Activated naive CD4-positive, alpha-beta T cell treated with anti-CD3 and anti-CD28 coated beads, Interleukin-2, amount 50 U/mL, for 24 hours (primary cell): ENCODE results near the gene TADA3.

Source experiments
- H3K27ac Mint-ChIP-seq: one replicate; pipeline ENCODE4 v1.8.0; 2021; ENCODE audit warnings: mild to moderate bottlenecking, mixed read lengths
- H3K27me3 Mint-ChIP-seq: one replicate; pipeline ENCODE4 v1.8.0; 2021; ENCODE audit warnings: mixed read lengths
- H3K36me3 Mint-ChIP-seq: one replicate; pipeline ENCODE4 v1.8.0; 2021; ENCODE audit warnings: mixed read lengths
- H3K4me1 Mint-ChIP-seq: one replicate; pipeline ENCODE4 v1.8.0; 2021; ENCODE audit warnings: mixed read lengths
- H3K4me3 Mint-ChIP-seq: one replicate; pipeline ENCODE4 v1.8.0; 2021; ENCODE audit warnings: mild to moderate bottlenecking, mixed read lengths
- H3K9me3 Mint-ChIP-seq: one replicate; pipeline ENCODE4 v1.8.0; 2021; ENCODE audit warnings: mixed read lengths

The TADA3 gene, protein sequence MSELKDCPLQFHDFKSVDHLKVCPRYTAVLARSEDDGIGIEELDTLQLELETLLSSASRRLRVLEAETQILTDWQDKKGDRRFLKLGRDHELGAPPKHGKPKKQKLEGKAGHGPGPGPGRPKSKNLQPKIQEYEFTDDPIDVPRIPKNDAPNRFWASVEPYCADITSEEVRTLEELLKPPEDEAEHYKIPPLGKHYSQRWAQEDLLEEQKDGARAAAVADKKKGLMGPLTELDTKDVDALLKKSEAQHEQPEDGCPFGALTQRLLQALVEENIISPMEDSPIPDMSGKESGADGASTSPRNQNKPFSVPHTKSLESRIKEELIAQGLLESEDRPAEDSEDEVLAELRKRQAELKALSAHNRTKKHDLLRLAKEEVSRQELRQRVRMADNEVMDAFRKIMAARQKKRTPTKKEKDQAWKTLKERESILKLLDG

DNA sequence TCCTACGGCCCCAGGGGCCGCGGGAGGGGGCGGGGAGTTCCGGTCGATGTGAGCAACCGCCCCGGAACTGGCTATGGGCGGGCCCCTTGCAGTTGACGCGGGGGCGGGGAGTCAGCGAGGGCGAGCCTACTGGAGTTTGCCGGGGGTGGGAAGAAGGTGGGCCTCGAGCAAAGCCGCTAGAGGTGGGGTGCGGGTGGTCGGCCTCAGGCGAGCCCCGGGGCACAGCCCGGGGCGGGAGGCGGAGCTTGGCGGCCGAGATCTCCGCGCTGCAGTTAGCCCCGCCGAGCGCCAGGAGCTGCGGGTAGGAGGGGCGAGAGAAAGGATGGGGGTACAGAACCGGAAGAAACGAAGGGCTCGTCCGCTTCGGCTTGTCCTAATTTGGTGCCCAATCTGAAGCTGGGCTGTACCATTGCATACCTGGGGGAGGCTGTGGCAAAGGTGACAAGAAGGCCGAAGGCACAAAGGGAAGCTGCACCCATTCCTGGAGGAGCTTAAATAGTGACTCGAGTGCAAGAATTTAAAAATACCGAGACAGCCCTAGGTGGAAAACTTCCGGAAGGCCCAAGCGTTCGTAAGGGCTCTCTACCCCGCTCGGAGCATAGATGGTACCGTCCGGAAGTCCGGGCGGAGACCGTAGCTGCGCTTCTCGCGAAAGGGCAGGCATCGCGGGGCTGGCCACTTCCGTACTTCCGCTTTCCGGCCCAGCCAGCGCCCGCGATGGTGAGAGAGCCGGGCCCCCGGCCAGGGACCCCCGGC, at the start of gene TADA3, which contains the start of gene ARPC4:
TSS of gene TADA3 (minus strand) at position 69 of the 756 bp plus-strand sequence. CDS start 1,007 bp downstream, outside the sequence.
TSS of gene ARPC4 (plus strand) at position 678 of the 756 bp plus-strand sequence. CDS start at position 718, 40 bp downstream.
- no peaks in the 10 kb centered on the region for H3K27me3 Mint-ChIP-seq
- peaks cover 67% of the 10 kb centered on the region for H3K4me1 Mint-ChIP-seq
- no peaks in the 10 kb centered on the region for H3K9me3 Mint-ChIP-seq
- H3K36me3 Mint-ChIP-seq: peaks cover 26% of the 10 kb centered on the region
- peak within 1 kb of the TSS; percentile 95 for H3K4me3 Mint-ChIP-seq
- peak within 1 kb of the TSS; percentile 99 for H3K27ac Mint-ChIP-seq

DNA sequence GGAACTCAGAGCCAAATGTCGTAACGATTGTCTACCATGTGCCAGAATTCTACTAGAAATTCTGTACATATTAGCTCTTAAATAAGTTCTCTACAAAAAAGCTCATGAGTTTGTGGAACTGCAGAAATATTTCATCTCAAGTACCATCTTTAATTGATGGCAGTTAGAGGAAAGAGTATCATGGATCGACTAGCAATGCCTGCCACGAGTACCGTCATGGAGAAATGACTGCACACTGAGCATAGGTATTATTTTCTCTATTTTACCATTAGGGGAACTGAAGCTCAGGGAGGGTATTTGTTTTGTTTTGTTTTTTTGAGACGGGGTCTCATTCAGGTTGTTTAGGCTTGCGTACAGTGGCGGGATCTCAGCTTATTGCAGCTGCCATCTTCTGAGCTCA, 48.7 kb upstream of the TADA3 start:
- peak overlapping the region; percentile 59 for H3K27ac Mint-ChIP-seq
- peaks cover 7% of the 10 kb centered on the region for H3K36me3 Mint-ChIP-seq
- H3K27me3 Mint-ChIP-seq: no peaks in the 10 kb centered on the region
- H3K9me3 Mint-ChIP-seq: no peaks in the 10 kb centered on the region
- no peak overlapping the region for H3K4me3 Mint-ChIP-seq
- peaks cover 27% of the 10 kb centered on the region for H3K4me1 Mint-ChIP-seq

DNA sequence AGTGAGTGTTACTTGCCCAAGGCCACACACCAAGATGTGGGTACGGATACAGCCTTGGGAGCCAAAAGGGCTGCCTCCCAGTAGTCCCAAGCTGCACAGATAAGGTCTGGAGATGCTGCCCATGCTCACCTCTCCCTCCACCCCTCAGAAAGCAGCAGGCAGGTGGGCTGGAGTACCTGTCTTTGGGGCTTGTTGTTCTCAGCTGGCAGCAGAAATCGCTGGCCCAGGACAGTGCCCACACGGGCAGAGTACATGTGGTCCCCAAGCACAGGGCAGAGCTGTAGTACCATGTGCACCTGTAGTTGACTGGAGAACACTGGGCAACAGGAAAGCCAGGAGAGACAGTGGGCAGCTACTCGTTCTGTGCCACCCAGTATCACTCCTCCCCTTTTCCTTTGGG, 46.6 kb upstream of the TADA3 start:
- Mint-ChIP-seq H3K9me3 (no peaks in the 10 kb centered on the region), H3K27me3 (no peaks in the 10 kb centered on the region), H3K4me1 (peaks cover 18% of the 10 kb centered on the region), H3K27ac (no peak overlapping the region), H3K36me3 (peaks cover 7% of the 10 kb centered on the region), H3K4me3 (no peak overlapping the region)

DNA sequence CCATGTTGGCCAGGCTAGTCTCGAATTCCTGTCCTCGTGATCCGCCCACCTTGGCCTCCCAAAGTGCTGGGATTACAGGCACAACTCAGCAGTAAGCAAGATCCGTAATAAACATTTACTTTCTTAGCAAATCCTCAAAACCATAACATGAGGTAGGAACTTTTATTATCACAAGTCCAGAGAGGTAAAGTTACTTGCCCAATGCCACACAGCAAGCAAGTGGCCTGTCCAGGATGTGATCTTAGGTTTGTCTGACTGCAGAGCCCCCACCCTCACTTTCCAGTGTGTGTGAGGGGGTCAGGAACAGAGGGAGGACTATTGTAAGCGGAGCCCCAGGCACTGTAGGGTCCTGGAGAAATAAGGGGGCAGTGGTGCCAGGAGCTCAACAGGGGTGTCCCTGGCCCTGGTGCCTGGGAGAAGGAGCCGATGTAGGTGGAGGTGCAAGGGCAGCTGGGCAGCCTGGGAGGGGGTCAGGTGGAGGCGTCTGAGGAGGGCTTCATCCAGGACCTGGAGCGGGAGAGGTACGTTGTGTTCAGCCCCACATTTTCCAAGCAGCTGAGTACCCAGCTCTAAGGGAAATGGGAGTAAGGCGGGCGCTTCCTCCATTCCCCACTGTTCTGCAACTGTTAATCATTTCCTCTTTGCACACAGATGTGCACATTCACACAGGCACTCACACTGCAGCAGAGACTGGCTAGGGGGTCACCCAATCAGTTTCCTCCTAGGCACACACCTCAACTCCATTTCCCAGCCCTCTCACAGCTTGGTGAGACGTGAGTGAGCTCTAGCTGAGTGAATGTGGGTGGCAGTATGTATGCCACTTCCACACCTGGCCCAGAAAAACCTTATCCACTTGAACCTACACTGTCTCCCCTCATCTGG, 45.7 kb upstream of the TADA3 start:
- no peaks in the 10 kb centered on the region for H3K27me3 Mint-ChIP-seq
- no peak overlapping the region for H3K27ac Mint-ChIP-seq
- no peaks in the 10 kb centered on the region for H3K9me3 Mint-ChIP-seq
- H3K36me3 Mint-ChIP-seq: peaks cover 7% of the 10 kb centered on the region
- no peak overlapping the region for H3K4me3 Mint-ChIP-seq
- peaks cover 13% of the 10 kb centered on the region for H3K4me1 Mint-ChIP-seq

DNA sequence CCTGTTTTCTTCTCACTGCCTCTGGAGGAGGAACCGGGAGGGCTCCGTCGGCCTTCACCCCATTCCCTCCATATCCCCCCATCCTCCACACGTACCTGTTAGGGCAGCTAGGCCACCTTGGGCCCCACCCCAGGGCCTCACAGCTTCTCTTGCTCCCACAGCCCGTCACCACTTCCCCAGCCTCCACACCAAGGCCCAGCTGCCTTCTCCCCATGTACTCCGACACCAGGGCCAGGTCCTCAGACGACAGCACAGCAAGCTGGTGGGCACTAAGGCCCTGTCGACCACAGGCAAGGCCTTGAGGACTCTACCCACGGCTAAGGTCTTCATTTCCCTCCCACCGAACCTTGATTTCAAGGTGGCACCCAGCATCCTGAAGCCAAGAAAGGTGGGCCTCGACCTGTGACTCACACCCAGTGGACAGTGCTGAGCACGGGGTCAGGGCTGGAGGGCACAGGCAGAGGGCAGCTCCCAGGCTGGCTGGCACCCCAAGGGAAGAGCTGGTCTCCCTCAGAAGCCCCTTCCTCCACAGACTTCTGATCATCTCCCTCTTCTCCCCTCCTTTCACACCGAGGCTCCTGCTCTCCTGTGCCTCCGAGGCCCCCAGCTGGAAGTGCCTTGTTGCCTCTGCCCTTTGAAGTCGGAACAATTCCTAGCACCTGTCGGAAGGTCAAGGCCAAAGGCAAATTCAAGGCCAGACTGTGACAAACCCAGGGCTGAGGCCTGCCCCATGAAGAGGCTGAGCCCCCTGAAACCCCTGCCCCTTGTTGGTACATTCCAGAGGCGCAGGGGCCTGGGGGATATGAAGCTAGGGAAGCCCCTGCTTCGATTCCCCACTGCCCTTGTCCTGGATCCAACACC, 42.5 kb upstream of the TADA3 start:
- H3K27ac Mint-ChIP-seq: no peak overlapping the region

DNA sequence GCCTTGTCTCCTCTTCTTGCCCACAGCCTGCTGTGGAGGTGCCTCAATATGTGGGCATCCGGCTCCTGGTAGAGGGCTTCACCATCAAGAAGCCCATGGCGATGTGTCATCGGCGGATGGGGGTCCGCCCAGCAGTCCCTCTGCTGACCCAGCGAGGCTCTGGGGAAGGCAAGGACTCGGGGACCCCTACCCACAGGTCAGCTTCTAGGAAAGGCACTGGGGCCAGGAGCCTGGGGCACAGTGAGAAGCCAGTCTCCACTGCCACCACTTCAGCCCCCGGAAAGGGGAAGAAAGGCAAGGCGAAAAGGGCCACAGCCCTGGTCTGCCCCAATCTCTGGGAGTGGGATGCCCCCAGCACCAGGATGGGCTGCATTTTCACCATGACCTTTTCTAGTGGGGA, 40.8 kb upstream of the TADA3 start:
- H3K4me3 Mint-ChIP-seq: no peak overlapping the region

More for the DNA sequence above, 42.5 kb upstream of the TADA3 start:
- Mint-ChIP-seq H3K4me1 (peaks cover 8% of the 10 kb centered on the region), H3K4me3 (no peak overlapping the region), H3K36me3 (peaks cover 4% of the 10 kb centered on the region), H3K27me3 (no peaks in the 10 kb centered on the region), H3K9me3 (no peaks in the 10 kb centered on the region)

DNA sequence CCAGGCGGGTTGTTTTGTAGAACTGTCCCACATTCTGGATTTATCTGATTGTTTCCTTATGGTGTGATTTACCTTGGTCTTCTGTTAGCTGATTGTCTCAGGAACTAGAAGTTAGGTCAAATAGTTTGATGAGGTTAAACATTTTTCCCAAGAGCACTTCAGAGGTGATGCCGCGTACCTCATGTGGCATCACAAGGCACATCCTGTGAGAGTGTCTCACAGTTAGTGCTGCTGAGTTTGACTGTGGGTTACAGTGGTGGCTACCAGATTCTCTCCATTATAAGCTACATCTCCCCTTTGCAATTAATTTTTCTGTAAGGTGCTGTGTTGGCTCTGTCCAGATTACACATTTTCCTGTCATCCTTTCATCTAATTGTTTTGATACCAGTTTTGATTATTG, 39.0 kb upstream of the TADA3 start:
- H3K27ac Mint-ChIP-seq: peak overlapping the region; percentile 42
- peaks cover 8% of the 10 kb centered on the region for H3K4me1 Mint-ChIP-seq
- H3K4me3 Mint-ChIP-seq: no peak overlapping the region
- H3K9me3 Mint-ChIP-seq: no peaks in the 10 kb centered on the region
- peaks cover 2% of the 10 kb centered on the region for H3K36me3 Mint-ChIP-seq
- H3K27me3 Mint-ChIP-seq: no peaks in the 10 kb centered on the region

More for the DNA sequence above, 40.8 kb upstream of the TADA3 start:
- Mint-ChIP-seq H3K4me1 (peaks cover 8% of the 10 kb centered on the region), H3K36me3 (peaks cover 4% of the 10 kb centered on the region), H3K27me3 (no peaks in the 10 kb centered on the region), H3K27ac (no peak overlapping the region), H3K9me3 (no peaks in the 10 kb centered on the region)

DNA sequence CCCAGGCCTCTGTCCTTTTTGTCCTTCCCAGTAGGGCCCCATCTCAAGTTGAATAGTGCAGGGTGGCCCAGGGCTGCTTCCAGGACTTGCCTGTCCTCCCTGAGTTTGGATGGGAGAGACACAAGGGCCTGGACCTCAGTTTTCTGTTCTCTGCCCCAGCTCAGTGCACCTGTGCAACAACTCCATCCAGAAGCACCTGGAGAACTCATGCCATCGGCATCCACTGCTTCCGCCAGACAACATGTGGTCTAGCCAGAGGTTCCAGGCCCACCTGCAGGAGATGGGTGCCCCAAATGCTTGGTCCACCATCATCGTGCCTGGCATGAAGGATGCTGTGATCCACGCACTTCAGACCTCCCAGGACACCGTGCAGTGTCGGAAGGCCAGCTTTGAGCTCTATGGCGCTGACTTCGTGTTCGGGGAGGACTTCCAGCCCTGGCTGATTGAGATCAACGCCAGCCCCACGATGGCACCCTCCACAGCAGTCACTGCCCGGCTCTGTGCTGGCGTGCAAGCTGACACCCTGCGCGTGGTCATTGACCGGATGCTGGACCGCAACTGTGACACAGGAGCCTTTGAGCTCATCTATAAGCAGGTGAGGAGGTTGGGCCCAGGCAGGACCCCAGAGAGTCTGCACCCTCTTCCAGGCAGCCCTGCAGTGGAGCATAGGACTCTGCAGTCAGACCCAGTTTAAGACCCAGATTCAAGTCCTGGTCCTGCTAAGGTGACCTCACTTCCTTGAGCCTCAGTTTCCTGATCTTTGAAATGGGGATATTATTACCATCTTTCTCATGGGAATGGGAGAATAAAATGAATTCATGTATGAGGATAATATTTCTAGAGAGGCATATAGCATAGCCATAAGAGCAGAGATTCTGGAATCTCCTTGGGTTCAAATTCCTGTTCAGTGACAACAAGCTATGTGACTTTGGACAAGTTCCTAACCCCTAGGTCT, 36.8 kb upstream of the TADA3 start:
- Mint-ChIP-seq H3K4me3 (no peak overlapping the region), H3K36me3 (peaks cover 2% of the 10 kb centered on the region), H3K27me3 (no peaks in the 10 kb centered on the region), H3K9me3 (no peaks in the 10 kb centered on the region), H3K27ac (no peak overlapping the region), H3K4me1 (peaks cover 8% of the 10 kb centered on the region)

DNA sequence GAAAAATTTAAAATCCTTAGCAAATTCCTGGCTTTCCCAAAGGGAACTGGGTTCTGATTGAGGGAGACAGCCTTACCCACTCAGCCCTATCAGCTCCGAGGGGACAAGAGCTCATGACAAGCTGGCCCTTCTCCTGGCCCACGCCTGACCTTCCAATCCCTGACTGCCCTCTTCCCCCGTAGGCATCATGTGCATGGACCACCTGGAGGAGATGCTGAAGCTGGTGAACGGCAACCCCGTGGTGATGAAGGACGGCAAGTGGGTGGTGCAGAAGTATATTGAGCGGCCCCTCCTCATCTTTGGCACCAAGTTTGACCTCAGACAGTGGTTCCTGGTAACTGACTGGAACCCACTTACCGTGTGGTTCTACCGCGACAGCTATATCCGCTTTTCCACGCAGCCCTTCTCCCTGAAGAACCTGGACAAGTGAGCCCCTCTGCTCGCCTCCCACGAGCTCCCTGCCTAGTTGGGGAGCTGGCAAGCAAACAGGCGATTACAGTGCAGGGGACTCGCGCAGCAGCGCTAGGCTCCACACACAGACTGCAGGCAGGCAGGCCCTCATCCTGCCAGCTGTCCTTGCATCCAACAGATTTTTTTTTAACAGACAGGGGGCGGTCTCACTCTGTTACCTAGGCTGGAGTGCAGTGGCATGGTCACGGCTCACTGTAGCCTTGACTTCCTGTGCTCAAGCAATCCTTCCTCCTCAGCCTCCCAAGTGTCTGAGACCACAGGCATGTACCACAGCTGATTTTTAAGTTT, 34.7 kb upstream of the TADA3 start:
- H3K36me3 Mint-ChIP-seq: peaks cover 2% of the 10 kb centered on the region
- no peaks in the 10 kb centered on the region for H3K9me3 Mint-ChIP-seq
- H3K4me3 Mint-ChIP-seq: no peak overlapping the region
- peak overlapping the region; percentile 55 for H3K27ac Mint-ChIP-seq
- peaks cover 8% of the 10 kb centered on the region for H3K4me1 Mint-ChIP-seq
- no peaks in the 10 kb centered on the region for H3K27me3 Mint-ChIP-seq

DNA sequence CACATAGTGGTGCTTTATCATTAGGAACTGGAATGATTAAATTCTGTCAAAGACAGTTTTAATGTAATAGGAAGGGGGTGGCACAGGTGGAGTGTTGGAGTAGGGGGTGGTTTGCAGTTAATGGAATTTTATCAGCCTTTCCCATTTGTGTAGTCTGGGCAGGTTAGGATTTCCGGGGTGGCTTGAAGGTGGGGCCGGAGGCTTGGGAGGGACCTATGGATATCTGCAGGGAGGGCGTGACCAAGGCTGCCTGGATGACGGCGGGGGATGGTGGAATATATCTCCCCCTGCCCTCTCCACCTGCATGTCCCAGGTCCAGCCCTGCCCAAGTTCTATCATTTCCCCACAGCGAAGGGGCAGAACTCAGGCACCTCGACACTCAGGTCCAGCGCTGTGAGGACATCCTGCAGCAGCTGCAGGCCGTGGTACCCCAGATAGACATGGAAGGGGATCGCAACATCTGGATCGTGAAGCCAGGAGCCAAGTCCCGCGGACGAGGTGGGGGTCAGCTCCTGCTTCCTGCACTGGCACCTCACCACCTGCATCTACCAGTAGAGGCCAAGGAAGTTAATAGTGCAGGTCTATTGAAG, 33.3 kb upstream of the TADA3 start:
- Mint-ChIP-seq H3K36me3 (no peaks in the 10 kb centered on the region), H3K27ac (no peak overlapping the region), H3K27me3 (no peaks in the 10 kb centered on the region), H3K4me1 (no peaks in the 10 kb centered on the region), H3K4me3 (no peak overlapping the region), H3K9me3 (no peaks in the 10 kb centered on the region)

DNA sequence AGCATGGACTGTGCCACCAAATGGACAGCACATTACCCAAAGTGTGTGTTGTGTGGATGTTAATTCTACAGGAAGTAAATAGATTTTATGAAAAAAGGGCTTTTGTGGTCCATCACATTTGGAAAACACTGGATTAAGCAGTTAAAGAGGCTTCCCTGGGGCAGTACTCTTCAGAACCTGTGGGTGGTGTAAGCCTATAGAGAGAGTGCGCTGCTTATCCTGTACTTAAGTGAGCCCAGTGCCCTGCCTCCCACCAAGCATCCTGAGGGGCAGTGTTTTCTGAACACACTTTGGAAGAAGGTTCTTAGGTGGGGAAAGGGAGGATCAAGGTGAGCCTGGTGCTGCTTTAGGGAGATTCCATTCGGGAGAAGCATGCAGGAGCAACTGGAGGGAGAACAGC, 28.7 kb upstream of the TADA3 start:
- Mint-ChIP-seq H3K9me3 (no peaks in the 10 kb centered on the region), H3K4me1 (no peaks in the 10 kb centered on the region), H3K27me3 (no peaks in the 10 kb centered on the region), H3K27ac (no peak overlapping the region), H3K4me3 (no peak overlapping the region), H3K36me3 (no peaks in the 10 kb centered on the region)

DNA sequence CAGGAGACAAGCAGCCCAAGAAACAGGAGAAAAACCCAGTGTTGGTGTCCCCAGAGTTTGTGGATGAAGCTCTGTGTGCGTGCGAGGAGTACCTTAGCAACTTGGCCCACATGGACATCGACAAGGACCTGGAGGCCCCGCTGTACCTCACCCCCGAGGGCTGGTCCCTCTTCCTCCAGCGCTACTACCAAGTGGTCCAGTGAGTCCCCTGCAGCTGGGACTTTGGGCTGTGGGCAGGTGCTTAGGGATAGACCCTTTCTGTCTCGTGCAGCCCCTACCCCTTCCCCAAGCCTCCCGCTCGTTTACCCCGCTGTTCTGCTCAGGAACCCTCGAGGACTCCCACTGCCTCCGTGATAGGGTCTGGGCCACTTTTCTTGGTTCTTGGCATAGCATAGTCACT, 28.3 kb upstream of the TADA3 start:
- Mint-ChIP-seq H3K9me3 (no peaks in the 10 kb centered on the region), H3K27ac (no peak overlapping the region), H3K4me3 (no peak overlapping the region), H3K36me3 (no peaks in the 10 kb centered on the region), H3K4me1 (no peaks in the 10 kb centered on the region), H3K27me3 (no peaks in the 10 kb centered on the region)
